GM12873 (cell line): ENCODE results near the gene ZFR.

ENCODE experiments used
- TF ChIP-seq, protein P1 (sequence below): IDR thresholded peaks from 2 replicates; pipeline ENCODE4 v1.5.1; 2012; ENCODE audit warnings: low read depth, mild to moderate bottlenecking, moderate library complexity, low read length, control low read depth; ENCODE audit not compliant: insufficient read depth; ENCODE audit errors: missing control alignments

ZFR gene

DNA sequence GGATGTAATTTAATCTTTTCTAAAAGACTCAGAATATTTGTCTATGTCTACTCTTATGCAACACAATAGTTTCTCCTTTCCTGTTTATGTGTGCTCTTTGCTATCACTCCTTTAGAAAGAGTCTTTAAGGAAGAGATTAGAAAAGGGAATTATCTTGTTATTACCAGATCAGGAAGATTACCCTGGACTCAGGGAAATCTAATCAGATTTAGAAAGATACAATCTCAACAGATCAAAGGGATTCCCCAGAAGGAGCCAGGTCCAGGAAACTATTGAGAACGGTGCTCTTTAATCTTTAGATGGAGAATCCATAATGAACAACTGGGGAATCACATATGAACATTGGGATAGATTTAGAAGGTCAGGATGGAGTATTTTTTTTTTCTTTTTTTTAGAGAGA, 32.4 kb upstream of the ZFR start:
- TF ChIP-seq, protein P1, sequence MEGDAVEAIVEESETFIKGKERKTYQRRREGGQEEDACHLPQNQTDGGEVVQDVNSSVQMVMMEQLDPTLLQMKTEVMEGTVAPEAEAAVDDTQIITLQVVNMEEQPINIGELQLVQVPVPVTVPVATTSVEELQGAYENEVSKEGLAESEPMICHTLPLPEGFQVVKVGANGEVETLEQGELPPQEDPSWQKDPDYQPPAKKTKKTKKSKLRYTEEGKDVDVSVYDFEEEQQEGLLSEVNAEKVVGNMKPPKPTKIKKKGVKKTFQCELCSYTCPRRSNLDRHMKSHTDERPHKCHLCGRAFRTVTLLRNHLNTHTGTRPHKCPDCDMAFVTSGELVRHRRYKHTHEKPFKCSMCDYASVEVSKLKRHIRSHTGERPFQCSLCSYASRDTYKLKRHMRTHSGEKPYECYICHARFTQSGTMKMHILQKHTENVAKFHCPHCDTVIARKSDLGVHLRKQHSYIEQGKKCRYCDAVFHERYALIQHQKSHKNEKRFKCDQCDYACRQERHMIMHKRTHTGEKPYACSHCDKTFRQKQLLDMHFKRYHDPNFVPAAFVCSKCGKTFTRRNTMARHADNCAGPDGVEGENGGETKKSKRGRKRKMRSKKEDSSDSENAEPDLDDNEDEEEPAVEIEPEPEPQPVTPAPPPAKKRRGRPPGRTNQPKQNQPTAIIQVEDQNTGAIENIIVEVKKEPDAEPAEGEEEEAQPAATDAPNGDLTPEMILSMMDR, result no peak

DNA sequence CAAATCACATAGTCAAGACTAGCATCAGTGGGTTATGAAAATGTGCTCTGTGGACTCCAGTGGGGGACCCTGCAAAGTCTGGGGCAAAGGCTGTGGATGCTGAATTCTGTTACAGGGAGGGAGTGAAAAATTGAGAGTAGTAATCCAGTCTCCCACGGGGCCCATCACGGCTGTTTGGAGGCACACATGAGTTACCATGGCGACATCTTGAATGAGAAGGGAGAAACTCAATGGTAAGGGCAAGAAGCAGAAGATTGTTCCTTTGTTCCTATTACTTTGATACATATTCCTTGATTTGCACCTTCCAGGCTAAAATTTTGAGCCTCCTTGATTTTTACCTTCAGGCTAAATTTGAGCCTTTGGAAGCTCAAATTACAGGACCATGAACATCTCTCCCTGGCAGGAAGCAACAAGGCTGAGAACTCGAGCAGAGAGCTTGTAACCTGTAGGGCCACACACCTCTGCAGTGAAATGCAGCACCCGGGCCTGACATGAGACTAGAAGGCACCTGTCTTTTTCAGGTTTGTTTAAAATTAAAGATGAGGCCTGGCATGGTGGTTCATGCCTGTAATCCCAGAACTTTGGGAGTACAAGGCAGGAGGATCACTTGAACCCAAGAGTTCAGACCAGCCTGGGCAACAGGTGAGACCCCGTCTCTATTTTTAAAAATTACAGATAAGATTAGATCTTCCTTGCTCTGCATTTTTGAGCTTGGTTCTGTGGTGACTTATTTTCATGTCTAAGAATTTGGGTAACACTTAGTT, 31.0 kb upstream of the ZFR start:
- TF ChIP-seq, protein P1, result no peak

DNA sequence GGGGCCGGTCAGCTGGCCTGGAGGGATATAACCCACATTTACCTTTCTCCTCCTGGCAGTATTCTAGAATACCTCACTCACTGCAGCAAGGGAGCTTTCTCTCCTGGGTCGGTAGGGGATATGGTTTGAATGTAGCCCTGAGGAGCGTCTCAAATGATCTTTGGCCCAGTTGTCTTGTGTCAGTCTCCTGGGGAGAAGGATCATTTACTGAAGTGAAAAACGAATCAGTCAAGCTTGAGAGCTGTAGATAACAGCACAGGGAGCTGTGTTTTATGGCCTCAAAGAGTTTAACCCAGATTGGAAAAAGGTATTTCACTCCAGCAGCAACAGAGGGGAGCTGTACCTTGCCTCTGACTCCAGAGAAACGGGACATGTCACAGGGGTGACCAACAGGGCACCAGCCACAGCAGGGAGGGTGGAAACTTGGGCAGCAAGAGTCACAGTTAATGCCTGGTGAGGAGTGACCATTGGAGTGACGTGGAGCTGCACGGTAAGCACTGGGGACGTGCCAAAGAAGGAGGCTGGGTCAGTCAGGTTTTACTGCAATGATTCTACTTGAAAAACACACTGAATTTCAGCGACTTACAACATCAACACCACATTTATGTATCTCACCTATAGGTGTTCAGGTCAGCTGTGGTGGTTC, 29.8 kb upstream of the ZFR start:
- TF ChIP-seq, protein P1, result no peak

- TF ChIP-seq, protein P1, result no peak
These were observed 28.5 kb upstream of the ZFR start for GRCh38 chr5:32473072-32473471.

- TF ChIP-seq, protein P1, result no peak
These were observed 27.2 kb upstream of the ZFR start for GRCh38 chr5:32471784-32472183.

DNA sequence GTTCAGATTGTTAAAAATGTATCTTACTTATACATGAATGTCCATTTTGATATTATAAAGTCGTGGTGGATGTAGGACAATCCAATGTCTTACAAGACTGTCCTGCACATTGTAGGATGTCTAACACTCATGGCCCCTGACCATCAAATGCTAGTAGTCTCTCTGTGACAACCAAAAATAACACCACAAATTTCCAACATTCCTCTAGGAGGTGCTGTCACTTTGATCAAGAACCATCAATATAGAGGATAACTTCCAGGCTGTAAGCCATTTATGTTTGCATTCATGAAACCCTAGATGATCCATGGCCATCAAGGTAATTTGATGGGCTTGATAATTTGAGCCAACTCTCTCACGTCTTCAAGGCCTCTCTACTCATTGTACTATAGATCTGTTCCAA, 20.5 kb upstream of the ZFR start:
- TF ChIP-seq, protein P1, result no peak

DNA sequence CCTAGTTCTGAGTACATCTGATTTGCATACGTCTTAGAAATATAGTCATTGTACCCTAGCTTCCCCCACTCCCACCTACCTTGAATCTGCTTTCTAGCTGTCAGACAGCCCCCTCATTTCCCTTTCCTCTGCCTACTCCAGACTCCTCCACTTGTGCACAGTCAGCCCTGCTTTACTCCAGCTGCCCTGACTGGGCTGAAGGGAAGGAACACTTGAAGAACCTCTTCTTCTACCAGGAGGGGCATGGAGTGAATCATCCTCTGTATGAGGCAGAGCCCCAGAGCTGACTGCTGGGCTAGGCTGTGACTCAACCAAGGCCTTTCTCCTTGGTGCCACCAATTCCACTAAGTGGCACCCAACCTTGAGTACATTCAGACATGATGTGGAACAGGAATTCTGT, 18.1 kb upstream of the ZFR start:
- TF ChIP-seq, protein P1, result no peak
